ENCODE data around the gene MRPL24.
"Not testable (repeated sequence)": the region's sequence is repeated elsewhere in the genome, so short reads cannot be mapped to it uniquely, and the experiment has no call there.

MRPL24 gene

DNA sequence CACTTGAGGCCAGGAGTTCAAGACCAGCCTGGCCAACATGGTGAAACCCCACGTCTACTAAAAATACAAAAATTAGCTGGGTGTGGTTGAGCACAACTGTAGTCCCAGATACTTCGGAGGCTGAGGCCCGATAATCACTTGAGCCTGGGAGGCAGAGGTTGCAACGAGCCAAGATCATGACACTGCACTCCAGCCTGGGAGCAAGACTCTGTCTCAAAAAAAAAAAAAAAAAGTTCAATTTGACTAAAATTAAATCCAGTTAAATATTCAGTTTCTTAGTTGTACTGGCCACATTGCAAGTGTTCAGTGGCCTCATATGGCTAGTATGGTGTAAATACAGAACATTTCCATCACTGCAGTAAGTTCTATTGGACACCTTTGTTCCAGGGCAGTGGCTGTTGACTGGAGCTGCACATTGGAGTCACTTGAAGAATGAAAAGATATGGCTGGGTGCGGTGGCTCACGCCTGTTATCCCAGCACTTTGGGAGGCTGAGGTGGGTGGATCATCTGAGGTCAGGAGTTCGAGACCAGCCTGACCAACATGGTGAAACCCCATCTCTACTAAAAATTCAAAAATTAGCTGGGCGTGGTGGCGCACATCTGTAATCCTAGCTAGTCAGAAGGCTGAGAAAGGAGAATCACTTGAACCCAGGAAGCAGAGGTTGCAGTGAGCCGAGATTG lies 16.8 kb upstream of the MRPL24 start:
- DNase-seq, result not testable (repeated sequence)

DNA sequence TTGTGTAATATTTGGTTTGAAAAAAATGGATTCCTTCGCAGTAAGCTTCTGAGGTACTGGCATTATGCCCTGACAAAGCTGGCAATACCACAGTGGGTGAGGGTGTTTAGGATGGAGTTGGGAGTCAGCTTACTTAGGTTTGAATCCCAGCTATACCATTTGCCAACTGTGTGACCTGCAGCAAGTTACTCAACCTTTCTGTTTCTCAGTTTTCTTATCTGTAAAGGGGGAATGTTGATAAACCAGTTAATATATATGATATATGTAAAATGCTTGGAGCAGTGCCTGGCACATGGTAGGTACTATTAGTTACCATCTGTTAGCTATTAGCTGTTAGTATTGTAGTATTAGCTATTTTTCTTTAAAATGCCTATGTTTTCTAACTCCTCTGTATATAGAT lies 15.5 kb upstream of the MRPL24 start:
- DNase-seq, result no peak

DNA sequence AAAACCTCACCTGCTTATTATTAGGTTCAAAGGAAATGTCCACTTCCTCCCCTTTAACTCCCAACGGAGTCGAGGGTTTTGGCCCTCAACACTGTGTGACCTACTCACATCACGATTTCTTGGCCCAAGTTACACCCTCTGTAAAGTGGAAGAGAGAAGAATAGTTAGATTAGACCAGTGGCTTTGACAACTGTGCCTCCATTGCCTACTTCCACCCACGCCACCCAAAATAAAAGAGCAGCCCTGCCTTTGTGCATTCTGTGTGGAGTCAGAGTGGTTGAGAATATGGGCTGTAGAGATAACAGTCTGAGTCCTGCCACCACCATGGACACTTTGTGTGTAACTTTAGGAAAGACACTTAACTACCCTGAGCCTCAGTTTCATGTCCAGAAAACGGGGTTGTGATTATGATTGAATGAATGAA lies 14.7 kb upstream of the MRPL24 start:
- no peak for DNase-seq

DNA sequence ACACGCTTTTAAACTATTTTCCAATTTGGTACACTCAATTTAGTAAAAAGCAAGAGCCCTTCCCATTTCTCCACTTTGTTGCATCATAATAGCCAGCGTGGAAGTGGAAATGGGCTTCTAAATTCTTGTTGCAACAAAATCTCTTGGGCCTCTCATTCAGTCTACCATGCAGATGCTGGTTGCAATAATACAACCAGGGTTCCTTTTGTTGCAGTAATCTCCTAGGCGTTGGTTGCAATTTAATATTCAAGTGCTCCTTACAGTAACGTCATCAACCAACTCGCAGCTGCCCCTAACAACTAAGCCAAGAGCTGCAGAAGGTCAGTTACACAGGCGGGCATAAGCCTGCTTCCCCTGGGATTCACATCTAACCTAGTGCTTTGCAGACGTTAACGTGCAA lies 13.3 kb upstream of the MRPL24 start:
- no peak for DNase-seq

DNA sequence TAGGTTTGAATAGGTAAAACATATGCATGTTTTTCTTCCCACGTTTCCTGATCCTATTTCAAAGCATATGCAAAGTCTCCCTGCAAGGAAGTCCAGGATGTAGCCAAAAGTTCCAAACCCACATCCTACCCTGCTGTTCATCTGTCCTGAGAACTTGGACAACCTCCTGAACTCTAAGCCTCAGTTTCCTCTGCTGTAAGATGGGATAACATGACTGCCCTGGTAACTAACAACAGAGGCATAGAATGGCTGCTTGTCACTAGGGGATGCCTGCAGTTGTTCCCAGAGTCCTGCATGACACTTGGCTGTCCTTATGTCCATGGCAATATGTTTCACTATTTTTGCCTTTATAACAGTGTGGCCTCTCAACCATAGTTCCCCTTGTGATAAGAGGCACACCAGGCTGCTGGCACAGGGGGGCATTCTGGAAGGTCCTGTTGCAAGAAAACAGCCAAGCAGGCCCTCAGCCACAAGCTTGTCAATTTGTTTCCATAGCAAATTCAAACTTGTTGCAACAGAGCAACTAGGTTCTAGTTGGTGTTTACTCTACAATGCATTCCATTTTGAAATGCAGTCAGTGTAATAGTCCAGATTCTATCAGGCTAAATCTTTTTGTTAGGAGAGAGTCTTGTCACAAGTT lies 12.1 kb upstream of the MRPL24 start:
- DNase-seq, result no peak

DNA sequence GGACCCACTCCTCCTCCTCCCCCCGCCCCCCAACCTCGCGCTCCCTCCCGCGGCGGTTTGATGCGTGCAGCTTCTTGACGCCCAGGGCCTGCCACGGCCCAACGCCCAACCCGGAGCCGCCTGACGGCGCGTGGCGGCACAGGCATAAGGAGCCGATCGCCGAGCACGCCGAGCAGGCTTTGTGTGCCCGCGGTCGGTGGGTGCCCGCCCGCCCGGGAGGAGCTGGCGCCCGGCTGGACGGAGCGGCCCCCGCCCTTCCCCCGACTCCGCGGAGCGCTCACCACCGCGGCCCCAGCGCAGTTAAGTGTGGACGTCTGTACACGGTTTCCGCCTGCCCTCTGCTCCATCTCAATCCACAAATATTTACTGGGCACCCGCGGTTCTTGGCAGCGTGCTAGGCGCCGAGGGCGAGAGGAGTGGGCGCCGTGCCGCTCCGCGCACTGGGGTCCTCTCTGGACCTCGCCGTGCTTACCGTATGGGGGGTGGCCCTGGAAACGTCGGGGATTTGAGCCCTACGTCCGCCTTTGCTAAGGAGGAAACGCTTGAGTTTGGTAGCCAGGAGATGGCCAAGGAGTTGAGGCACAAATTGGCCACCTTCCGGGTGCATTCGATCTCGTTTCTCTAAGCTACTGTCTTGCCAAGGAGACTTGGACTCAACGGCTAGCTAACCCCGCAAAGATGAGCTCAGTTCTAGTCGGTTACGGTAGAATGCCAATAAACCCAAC lies 11.0 kb upstream of the MRPL24 start:
- DNase-seq, result peak; percentile 96

DNA sequence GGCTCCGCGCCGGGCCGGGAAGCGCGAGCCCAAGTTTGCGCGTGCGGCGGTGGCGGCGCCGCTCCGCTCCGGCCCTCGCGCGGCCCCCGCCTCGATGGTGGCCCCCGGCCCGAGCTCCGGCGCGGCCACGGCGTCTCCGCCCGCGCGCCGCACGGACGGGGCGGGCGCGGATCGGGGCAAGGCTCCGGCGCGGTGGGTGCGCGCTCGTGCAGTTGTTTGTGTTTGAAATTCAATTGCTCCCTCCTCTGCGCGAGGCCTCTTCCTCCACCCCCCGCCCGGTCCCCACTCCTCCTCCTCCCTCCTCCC lies 10.5 kb upstream of the MRPL24 start, which contains the start of gene HDGF:
TSS of gene HDGF (minus strand) at position 225 of the 306 bp plus-strand sequence. CDS start 246 bp downstream, outside the sequence.
- DNase-seq, result no peak

DNA sequence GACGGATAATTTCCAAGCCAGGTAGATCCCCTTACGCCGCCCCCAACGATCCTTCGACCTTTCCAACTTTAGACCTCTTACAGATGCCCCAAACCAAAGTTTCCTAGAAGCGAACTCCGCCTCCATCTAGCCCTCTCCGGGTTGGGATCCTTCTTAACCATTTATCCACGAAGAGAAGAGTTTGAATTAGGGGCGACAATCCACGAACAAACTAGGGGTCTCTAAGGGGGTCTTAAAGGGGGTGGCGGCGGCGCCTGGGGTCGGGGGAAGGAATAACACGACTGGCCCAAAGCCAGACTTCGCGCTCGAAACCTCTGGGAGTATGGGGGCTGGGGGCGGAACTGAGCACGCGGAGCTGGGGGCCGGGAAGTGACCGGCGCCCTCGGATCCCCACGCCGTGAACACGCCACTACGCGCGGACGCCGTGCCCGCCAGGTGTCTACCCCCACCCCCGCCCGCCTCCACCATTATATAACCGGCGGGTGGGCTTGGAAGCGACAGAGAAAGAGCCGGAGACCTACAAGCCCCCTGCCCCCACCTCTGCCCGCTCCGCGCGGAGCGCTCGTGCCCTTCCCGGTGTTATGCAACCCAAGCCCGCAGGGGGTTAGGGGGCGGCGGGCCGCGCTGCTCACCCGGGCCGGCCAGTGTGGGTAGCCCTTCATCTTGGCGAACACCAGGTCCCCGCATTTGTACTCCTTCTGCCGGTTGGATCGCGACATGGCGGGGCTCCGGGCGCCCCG lies 10.0 kb upstream of the MRPL24 start:
- peak; percentile 32 for DNase-seq

DNA sequence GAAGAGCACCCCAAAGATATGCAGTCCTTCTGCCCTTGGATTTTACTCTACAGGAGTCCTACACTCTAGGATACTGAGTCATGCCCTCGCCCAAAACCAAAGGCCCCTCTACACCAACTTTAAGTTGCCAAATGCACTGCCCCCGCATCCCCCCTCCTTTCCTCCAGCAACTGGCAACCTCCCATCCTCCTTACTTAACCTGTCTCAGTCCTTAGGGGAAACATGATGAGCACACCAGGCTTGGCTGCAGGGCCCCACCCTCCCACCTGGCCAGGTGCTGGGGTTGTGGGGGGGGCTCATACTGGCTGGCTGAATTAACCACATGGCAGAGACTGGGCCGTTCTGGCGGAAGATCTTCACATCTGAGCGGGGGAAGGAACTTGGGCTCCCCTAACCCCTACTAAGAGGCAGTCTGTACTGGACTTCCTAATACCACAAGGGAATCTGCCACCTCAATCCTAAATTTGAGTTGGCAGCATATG lies 9.3 kb upstream of the MRPL24 start:
- peak; percentile 20 for DNase-seq

DNA sequence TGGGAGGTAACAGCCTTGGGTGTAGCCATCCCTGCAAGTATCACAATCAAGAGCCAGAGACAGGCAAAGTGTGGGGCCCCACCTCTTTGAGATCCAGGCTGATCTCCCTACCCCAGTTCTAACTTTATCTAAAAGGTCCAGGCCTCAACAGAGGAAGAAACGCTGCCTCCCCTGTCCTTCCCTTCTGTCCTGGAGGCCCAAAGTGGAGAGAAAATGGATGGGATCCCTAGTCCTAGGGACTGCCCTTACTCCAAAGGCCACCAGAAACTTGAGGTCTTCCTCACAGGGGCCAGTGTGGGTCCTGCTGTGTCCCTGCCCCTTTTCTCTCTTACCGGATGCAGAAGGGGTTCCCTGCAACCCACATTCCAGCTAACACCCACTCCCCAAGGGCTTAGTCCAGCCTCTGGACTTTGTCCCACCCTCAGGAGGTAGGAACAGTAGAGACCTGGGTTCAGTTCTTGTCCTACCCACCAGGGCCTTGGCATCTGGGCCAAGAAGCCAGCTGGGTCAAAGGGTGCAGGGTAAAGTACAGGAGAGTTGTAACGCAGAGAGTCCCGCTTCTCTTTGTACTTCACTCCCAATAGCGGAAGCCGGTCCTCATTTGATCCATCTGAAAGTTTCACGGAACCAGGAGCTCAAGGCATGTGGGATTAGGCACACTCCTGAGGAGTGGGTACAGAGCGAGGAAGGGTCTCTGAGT lies 8.7 kb upstream of the MRPL24 start:
- DNase-seq, result no peak

DNA sequence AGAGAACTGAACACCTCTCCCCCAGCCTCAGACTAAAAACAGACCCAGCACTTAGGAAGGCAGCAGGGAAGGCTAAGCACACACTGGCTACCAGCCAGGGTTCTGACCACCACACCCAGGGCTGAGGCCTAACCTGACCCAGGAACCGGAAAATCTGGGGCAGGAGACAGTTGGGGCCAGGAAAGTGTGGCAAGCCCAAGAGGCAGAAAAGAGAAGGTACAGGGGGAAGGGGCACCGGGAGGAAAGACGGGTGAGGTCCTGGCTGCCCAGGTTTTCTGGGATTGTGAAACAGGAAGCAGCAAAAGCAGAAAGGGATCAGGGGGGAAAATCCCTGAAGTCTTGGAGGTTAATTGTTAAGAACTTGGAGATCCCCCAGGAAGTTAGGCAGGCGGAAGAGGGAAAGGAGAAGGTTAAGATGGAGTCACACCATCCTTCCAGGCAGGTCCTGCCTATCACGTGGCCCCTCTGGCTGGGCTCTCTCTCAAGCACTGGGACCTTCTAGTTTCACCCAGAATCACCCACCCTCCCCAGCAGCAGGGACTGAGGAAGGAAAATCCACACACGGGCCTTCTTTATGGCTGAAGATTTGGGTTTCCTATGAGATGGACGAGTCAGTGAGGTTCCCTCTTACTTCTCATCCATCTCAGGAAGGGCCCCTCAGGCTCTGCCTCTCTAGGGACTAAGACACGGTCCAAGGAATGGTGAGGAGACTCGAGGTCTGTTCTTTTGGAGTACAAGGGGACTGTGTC lies 8.0 kb upstream of the MRPL24 start:
- peak; percentile 29 for DNase-seq

DNA sequence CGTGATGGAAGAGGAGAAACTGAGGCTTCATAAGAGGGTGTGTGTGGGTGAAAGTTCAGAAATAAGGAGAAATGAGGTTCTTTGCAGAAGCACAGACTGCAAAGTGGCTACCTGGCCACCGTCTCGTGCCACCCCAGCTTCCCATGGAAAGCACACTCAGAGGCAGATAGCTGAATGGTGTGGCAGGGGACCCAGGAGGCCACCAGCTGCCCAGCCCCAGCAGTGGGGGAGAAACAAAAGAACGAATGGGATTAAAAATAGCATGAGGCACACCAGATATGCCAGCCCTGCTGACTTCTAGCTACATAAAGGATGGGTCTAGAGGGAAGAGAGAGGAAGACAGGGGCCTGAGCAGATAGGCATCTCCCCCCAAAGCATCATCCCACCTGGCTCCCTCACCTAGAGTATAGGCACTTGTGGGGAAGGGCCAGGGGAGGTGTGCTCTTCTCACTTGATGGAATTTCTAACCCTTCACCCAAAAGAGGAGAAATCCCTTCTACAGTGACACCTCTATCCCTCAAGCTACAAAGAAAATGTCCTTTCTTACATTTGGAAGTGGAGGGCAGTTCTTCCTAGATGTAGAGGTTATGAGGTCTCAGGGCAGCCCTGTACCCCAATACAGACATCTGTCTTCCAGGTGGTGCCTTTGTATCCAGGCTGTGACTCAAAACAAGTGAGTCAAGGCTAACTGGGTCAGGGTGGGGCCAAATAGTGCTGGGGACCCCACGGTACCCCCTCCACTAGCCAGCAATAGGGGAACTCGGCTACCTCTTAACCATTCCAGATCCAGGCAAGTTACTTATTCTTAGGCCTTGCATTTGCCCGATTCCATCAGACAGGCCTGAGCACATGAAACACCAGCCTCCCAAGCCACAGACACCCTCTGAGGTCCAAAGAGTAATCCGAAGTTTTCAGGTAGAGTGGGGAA lies 7.1 kb upstream of the MRPL24 start:
- DNase-seq, result no peak

DNA sequence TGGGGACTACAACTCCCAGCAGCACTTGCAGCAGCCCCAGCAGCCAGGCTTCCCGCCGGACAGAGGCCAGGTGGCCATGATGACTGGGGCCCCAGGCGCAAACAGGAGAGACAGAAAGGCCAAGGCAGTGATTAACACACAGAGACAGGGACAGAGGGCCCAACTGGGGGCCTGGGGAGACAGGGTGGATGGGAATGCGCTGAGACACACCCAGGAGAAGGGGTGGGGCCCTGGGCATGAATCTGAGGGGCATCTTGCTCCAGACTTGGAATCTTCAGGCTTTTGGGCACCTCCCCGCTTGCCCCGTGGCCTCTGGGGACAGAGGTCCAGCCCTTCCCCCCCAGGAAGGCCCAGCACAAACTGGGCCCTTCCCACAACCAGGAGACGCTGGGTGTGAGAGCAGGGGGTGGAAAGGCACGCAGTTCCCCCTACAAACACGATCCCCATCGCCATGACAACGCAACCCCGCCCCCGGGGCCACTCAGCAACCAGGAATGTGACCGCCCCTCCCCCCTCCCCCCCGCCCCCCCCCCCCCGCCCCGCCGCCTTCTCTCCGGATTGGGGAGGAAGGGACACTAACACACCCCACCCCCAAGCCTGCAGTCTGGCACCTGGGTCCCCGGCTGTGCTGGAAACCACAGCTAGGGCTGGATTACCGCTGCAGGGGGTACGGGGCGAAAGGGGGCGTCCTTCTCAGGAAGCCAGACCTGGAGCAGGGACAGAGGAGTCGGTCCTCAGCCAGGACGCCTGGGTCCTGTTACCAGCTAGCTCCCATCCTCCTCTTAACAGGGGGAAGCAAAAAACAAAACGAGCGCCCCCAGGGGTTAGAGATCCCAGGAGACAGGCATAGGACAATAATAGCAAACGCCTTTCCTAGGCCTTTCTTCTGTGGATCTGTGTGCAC lies 6.1 kb upstream of the MRPL24 start:
- DNase-seq, result peak; percentile 83

DNA sequence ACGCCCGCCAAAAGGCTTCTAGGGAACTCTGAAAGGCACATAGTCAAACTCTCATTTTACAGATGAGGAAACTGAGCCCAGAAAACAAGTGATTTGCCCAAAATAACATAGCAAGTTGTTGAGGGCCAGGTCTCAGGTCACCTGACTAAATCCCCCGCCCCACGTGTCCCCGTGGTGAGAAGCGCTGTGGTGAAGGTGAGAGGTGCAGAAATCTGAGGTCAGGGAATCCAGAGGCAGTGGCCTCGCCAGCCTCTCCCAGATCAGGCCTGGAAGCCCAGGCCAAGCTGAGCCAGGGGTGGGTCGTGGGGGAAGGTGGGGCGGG lies 5.5 kb upstream of the MRPL24 start:
- DNase-seq, result no peak

DNA sequence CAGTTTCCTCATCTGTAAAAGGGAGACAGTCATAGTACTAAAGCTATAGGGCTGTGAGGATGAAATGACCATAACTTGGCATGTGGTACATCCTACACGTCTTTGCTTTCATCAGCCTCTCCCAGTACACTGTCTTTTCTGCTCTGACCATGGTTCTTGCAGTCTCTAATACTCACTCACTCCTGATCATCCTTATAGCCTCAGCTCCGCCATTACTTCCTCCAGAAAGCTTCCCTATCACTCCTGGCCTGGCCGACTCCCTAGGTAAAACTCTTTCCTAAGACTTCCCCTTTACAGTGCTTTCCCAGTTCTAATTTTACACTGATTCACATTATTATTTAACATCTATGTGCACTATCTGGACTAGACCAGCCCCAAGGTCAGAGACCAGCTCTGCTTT lies 5.0 kb upstream of the MRPL24 start:
- DNase-seq, result no peak

DNA sequence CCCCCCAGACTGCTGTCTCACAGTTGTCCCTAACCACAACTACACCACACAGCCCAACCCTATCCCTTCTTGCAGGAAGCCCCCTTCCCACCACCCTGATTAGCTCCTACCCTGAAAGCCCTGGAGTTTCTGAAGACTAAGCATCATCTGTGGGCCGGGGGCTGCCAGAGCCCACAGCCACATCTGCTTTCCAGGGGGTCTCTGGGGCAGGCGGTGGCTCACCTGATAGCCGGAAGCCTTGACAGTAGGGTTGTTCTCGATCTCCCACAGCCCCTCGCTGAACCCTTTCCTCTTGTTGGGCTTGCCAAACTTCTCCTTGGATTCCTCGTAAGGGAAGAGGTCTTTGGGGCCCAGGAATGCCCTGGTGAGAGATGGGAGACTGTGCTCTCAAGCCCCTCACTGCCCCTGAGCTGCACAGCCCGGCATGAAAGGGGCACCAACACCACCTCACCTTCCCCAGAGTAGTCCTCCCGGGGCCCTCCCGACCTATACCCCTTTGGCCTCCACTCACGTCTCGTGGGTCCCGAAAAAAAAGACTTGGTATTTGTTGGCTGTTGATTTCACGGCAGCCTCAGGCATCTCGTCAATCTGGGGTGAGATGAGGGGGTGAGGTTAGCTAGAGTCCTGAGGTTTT lies 4.0 kb upstream of the MRPL24 start:
- DNase-seq, result no peak

DNA sequence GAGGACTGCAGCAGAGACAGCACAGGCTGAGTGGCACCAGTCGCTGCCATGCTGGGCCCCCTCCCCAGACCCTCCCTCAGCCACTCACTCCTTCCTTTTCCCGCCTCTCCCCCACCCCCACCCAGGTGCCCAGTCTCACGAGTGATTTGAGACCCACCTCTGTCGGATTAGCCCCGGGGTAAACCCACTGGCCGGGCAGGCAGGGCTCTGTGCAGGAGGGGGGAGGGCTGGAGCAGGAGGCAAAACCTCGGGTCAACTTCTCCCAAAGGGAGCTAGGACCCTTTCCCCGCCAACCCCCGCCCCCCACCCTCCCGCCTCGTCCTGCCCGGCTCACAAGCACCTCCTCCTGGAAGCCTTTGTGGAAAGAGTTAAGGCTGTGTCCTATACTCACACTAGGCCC lies 3.5 kb upstream of the MRPL24 start:
- DNase-seq, result no peak

DNA sequence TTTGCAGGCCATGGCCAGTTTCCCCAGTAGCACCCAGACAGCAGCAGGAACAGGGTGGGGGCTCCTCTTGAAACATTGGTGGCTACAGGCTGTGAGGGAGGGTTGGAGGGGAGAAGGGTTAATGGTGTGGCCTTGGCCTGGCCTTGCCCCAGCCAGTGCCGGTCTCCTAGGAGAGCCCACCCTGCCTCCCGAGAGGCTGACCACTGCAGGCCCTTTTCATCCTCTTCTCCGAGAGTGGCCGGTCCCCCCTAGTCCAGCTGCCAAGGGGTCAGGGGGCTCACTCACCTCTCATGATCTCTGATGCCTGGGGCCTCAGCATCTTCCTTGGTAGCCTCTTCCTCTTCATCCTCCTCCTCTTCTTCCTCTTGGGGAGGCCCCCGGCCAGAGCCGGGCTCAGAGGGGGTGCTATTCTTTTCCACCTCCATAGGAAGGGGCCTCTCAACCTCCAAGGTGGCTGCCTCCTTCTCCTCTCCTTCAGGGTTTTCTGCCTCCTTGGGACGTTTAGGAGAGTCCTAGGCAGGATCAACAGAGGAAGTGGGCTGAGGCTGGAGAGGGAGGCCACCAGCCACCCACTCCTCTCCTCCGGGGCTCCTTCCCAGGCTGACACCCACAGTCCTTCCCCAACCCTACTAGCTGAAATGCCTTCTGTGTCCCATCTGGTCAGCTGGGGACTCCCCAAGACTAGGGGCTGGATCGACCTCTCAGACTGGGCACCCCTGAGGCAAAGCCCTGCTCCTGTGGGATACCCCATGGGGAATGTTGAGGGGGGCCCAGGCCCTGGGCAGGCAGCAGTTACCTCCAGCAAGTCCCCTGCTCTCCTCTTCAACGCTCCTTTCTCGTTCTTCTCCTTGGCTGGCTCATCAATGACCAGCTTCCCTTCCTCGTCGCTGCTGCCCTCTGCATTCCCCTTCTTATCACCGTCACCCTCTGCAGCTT lies 2.7 kb upstream of the MRPL24 start:
- no peak for DNase-seq
